ENCODE measurements around the gene TMEM238.
"Not testable (repeated sequence)": the region's sequence is repeated elsewhere in the genome, so short reads cannot be mapped to it uniquely, and the experiment has no call there.

TMEM238 gene

GRCh38 chr19:55345101-55345817, 38.8 kb downstream of the TMEM238 start:
- no peak for DNase-seq (ENCODE audit: low read depth, low spot score)
- peak overlapping the region; percentile 26 for H3K27ac ChIP-seq

GRCh38 chr19:55344444-55344843, 39.6 kb downstream of the TMEM238 start:
- DNase-seq (ENCODE audit: low read depth, low spot score): no peak
- peak overlapping the region; percentile 26 for H3K27ac ChIP-seq

GRCh38 chr19:55341595-55342531, 42.2 kb downstream of the TMEM238 start:
- H3K27ac ChIP-seq: no peak overlapping the region
- DNase-seq (ENCODE audit: low read depth, low spot score): no peak

- peak overlapping the region; percentile 100 for H3K27ac ChIP-seq
- no peak for DNase-seq (ENCODE audit: low read depth, low spot score)
Measured at GRCh38 chr19:55341171-55341588, 42.9 kb downstream of the TMEM238 start.

DNA sequence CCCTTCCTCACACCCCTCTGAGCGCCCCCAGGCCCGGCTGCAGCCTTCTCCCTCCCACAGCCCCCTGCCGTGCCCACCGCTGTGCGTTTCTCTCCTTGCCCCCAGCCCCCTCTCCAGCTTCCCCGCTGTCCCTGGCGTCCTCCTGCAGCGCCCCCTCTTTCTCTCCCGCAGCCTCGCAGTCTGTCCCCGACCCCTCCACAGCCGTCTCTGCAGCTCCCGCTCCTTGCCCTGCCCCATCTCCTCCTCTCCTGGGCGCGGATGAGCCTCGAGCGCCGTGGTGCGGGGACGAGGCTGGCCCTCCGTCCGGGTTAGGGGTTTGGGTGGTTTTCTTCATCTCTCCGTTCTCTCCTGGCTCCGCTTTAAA, 43.3 kb downstream of the TMEM238 start:
- peak overlapping the region; percentile 100 for H3K27ac ChIP-seq
- DNase-seq (ENCODE audit: low read depth, low spot score): no peak

DNA sequence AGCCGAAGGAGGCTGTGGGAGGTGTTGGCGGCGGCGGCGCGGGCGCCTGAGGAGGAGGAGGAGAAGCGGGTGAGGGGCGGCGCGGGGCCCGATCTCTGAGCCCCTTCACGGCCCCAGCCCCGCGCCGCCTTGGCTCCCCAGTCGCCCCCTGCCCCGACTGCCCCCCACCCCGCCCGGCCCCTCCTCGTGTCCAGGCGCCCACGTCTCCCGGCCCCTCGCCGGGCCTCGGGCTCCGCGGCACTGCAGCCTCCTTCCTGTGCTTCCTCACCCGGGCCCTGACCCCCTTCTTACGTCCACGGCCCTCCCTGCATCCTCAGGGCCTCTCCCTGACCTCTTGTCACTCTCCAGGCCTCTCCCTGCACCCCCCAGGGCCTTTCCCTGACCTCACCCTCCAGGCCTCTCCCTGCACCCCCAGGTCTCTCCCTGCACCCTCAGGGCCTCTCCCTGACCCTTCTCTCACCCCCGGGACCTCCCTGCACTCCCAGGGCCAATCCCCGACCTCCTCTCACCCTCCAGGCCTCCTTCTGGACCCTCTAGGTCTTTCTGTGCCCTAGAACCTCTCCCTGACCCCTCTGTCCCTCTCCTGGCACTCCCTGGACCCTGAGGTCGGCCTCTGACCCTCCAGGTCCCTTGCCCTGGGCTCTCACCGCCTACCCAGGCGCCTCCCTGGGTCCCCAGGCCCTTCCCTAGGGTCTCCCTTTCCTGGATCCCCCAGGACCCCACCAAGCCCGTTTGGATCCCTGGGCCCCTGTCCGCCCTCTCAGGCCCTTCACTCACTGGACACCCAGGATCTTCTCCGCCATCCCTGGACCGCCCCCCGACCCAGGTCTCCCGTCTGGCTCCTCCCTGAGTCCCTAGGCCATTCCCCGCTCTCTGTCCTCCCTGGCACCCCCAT, 44.0 kb downstream of the TMEM238 start:
- DNase-seq (ENCODE audit: low read depth, low spot score): no peak
- peak overlapping the region; percentile 100 for H3K27ac ChIP-seq

DNA sequence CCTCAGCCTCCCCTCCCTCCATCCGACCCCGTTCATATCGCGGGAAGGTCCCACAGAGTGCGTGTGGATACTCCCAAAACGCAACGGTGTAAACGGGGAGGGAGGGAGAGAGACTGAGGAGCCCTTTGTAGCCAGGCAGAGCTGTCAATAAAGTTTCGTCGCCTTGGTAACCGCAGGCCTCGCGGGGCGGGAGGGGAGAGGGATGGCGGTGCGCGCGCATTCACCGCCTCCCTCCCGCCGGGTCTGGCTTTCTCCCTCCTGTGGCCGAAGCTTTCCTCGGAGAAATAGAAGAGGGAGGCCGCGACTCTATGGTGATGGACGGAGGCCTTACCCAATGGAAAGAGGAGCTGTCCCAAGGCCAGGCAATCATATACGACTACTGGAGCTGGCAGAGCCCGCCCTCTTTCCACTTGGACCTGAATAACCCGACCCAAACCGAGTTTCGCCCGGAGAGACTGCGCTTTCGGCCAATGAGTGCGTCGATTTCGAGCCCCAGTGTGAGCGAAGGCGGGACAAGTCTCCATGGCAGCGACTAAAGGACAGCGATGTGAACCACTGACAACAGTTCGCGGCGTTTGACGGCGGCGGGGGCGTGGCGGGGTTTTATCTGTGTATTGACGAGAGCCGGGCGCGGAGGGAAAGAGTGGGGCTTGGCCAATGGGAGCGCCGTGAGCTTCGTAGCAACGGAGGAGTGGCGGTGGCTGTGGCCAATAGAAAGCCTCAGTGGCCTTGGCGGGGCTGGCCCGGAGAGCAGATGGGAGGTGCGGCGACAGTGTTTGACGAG, 44.8 kb downstream of the TMEM238 start, which contains the start of gene KMT5C:
Gene KMT5C, plus strand, starts transcription at position 772 of the 784 bp plus-strand sequence. CDS start 2,061 bp downstream, outside the sequence.
- H3K27ac ChIP-seq: peak within 1 kb of the TSS; percentile 100
- peak; percentile 99 for DNase-seq (ENCODE audit: low read depth, low spot score)

GRCh38 chr19:55336101-55336500, 48.0 kb downstream of the TMEM238 start:
- peak; percentile 79 for DNase-seq (ENCODE audit: low read depth, low spot score)
- peak overlapping the region; percentile 52 for H3K27ac ChIP-seq

GRCh38 chr19:55333870-55334269, 50.2 kb downstream of the TMEM238 start:
- DNase-seq (ENCODE audit: low read depth, low spot score): no peak
- H3K27ac ChIP-seq: no peak overlapping the region

- not testable (repeated sequence) for H3K27ac ChIP-seq; DNase-seq (ENCODE audit: low read depth, low spot score)
Measured at GRCh38 chr19:55329791-55330190, 54.3 kb downstream of the TMEM238 start.

All from epithelial cell of prostate (primary cell).